ENCODE measurements around the gene IL17REL. TPM values are rescaled to one million over a fixed set of nuclear protein-coding genes. Genes with fewer than 3 reads are reported as not detected.

IL17REL gene
- total and polyA plus RNA-seq, 2 of the 13 experiments (the other 11 are each of a cell fraction or from before 2014, with no cell fraction given) = not detected

GRCh38 chr22:50030297-50031188 is 18.0 kb upstream of the IL17REL start (continued):
- TF ChIP-seq ZNF724P (CRISPR knock-in tag; IDR thresholded peaks at IDR 0.05; ENCODE audit: borderline replicate concordance) (no peak), NRL (CRISPR knock-in tag; IDR thresholded peaks at IDR 0.05; ENCODE audit: borderline replicate concordance) (no peak), ZNF605 (CRISPR knock-in tag; IDR thresholded peaks at IDR 0.05) (no peak), ZNF646 (CRISPR knock-in tag; IDR thresholded peaks at IDR 0.05) (no peak), YY1 (IDR thresholded peaks at IDR 0.05; ENCODE audit: insufficient read depth, insufficient replicate concordance, low read depth, low read length) (peak; percentile 37), NFE2L1 (CRISPR knock-in tag; IDR thresholded peaks at IDR 0.05; ENCODE audit: borderline replicate concordance) (no peak), ZNF138 (CRISPR knock-in tag; IDR thresholded peaks at IDR 0.05; ENCODE audit: low read depth) (no peak), BORCS8-MEF2B (CRISPR knock-in tag; IDR thresholded peaks at IDR 0.05) (0 out of 2 replicates have a peak, but pooled peaks have one; percentile 30), ZNF768 (CRISPR knock-in tag; IDR thresholded peaks at IDR 0.05) (0 out of 2 replicates have a peak, but pooled peaks have one; percentile 30), NFKBIZ (CRISPR knock-in tag; IDR thresholded peaks at IDR 0.05) (no peak), TEAD3 (CRISPR knock-in tag; optimal IDR thresholded peaks at IDR 0.05; ENCODE audit: borderline replicate concordance) (peak; percentile 9), CTCF (CRISPR knock-in tag; IDR thresholded peaks at IDR 0.05) (peak; percentile 96), ZNF710 (CRISPR knock-in tag; IDR thresholded peaks at IDR 0.05; ENCODE audit: borderline replicate concordance) (no peak), MED1 (CRISPR knock-in tag; IDR thresholded peaks at IDR 0.05) (no peak), ZNF512B (CRISPR knock-in tag; IDR thresholded peaks at IDR 0.05; ENCODE audit: borderline replicate concordance) (no peak)

All from HepG2 (cell line).